GM12801 (cell line): Measurements from ENCODE around the gene CD70.

Source experiments
- CTCF ChIP-seq: IDR thresholded peaks from one replicate; pipeline ENCODE4 v1.5.1; 2011; ENCODE audit warnings: control low read depth; ENCODE audit not compliant: insufficient read length; ENCODE audit errors: extremely low read depth

CD70 gene

GRCh38 chr19:6580313-6580712 lies 10.6 kb downstream of the CD70 start:
- no peak for TF ChIP-seq CTCF

- TF ChIP-seq CTCF = no peak
These were observed 11.3 kb downstream of the CD70 start for GRCh38 chr19:6579450-6580178.

GRCh38 chr19:6577476-6578125 lies 13.3 kb downstream of the CD70 start:
- TF ChIP-seq CTCF = no peak

- no peak for TF ChIP-seq CTCF
These were observed 14.0 kb downstream of the CD70 start for GRCh38 chr19:6576869-6577475.

GRCh38 chr19:6573350-6573749 lies 17.6 kb downstream of the CD70 start:
- TF ChIP-seq CTCF = no peak

- TF ChIP-seq CTCF = no peak
These were observed 18.7 kb downstream of the CD70 start for GRCh38 chr19:6572217-6572616.

- TF ChIP-seq CTCF = no peak
These were observed 19.8 kb downstream of the CD70 start for GRCh38 chr19:6571167-6571566.
